Spleen (tissue), 11 donors: ENCODE measurements around the gene PDCD11. TPM values are rescaled to one million over a fixed set of nuclear protein-coding genes. Genes with fewer than 3 reads are reported as not detected.

Experiments
- DNase-seq: peaks from one replicate; pipeline ENCODE4 v3.0.0-alpha.2; 2020
- H3K27ac ChIP-seq, 8 donors: fragments of 200-600 bp; sonication (generic) in 7 of 8; 1 replicate in 4 of 8; 2 replicates in 4 of 8; pipeline versions ENCODE4 v1.5.0 to v1.8.0; 2016 to 2021; ENCODE audit warnings: inconsistent platforms in 4 of 8, mild to moderate bottlenecking in 4 of 8, moderate library complexity in 1 of 8
- H3K27me3 ChIP-seq, 7 donors: fragments of 200-600 bp; sonication (generic) in 6 of 7; replicated peaks in 1 of 7; 1 replicate in 4 of 7; 2 replicates in 3 of 7; pipeline versions ENCODE4 v1.5.0 to v1.8.0; 2016 to 2021; ENCODE audit warnings: inconsistent platforms in 3 of 7, mild to moderate bottlenecking in 1 of 7
- H3K36me3 ChIP-seq, 6 donors: fragments of 200-600 bp; sonication (generic) in 5 of 6; 1 replicate in 4 of 6; 2 replicates in 2 of 6; pipeline versions ENCODE4 v1.5.0 to v1.8.0; 2016 to 2021; ENCODE audit warnings: inconsistent platforms in 2 of 6
- H3K4me1 ChIP-seq, 6 donors: fragments of 200-600 bp; sonication (generic) in 5 of 6; 1 replicate in 3 of 6; 2 replicates in 3 of 6; pipeline versions ENCODE4 v1.5.0 to v1.8.0; 2016 to 2021; ENCODE audit warnings: inconsistent platforms in 3 of 6
- H3K4me3 ChIP-seq, 8 donors: fragments of 200-600 bp; sonication (generic) in 7 of 8; 1 replicate in 4 of 8; 2 replicates in 4 of 8; pipeline versions ENCODE4 v1.5.0 to v1.8.0; 2016 to 2021; ENCODE audit warnings: inconsistent platforms in 4 of 8, mild to moderate bottlenecking in 4 of 8, moderate library complexity in 2 of 8
- H3K9me3 ChIP-seq, 8 donors: fragments of 200-600 bp; sonication (generic) in 7 of 8; 1 replicate in 4 of 8; 2 replicates in 4 of 8; pipeline versions ENCODE4 v1.5.0 to v1.8.0; 2016 to 2021; ENCODE audit warnings: inconsistent platforms in 4 of 8
- POLR2A ChIP-seq, 3 donors: fragments of 450-650 bp; IDR thresholded peaks; one replicate each; pipeline ENCODE4 v1.5.1; 2017; ENCODE audit warnings: antibody characterized with exemption in 3 of 3, mild to moderate bottlenecking in 1 of 3
- POLR2AphosphoS5 ChIP-seq, 3 donors: sonication (generic); formaldehyde crosslinking; IDR thresholded peaks; one replicate each; pipeline ENCODE4 v1.5.1; 2017; ENCODE audit warnings: antibody characterized with exemption in 3 of 3
- WGBS, 5 donors: extraction: QIAGEN DNeasy Blood & Tissue Kit in 3 of 5; methylation state at CpG; one replicate each; pipeline versions ENCODE4 v1.1.5 to v1.1.7; 2013 to 2018; 5-methylcytosine and 5-hydroxymethylcytosine counted together
- intact Hi-C: fragments of 100-400 bp; cut with DNase I; formaldehyde crosslinking; loops from one replicate; pipeline ENCODE4 v1.15.0; 2023; ENCODE audit warnings: low total_unique reads
- polyA plus RNA-seq, 3 donors: library from polyadenylated mRNA; stranded (reverse); fragments of 200-250 nt; gene quantifications; one replicate each; pipeline ENCODE4 v1.2.1, GENCODE V29; 2013
- total RNA-seq, 7 donors: library from RNA; depleted of rRNA in 3 of 7; stranded (reverse); fragments of >200 nt in 3 of 7; fragmentation: NEBNext Ultra II Directional in 4 of 7; extraction: Animal tissue kit (Norgen Biotek cat#: 25700) in 4 of 7; gene quantifications; one replicate each; pipeline versions ENCODE4 v1.1.0 to v1.2.1, GENCODE V29; 2016 to 2021
- TF ChIP-seq, protein P1 (sequence below), 11 experiments: fragments of 200-600 bp in 7 of 11; fragments of 450-650 bp in 4 of 11; sonication (generic) in 4 of 11; IDR thresholded peaks in 8 of 11; conservative IDR thresholded peaks in 3 of 11; 1 replicate in 7 of 11; 2 replicates in 4 of 11; pipeline versions ENCODE4 v1.4.0 to v1.8.0; 2016 to 2021; ENCODE audit warnings: antibody characterized with exemption in 11 of 11, inconsistent platforms in 4 of 11, mild to moderate bottlenecking in 1 of 11
- donor health status: healthy with polysubstance abuse.
- donor health status: DM: no; HTN: no; CAD: no; lungs with moderate emphysema.
- donor health status: DM: no; HTN: no; CAD: no.
- donor health status: Bipolar disorder and iron deficiency.
- donor health status: healthy.
- donor health status: DM: no; HTN: no; CAD: no.
- donor health status: DM: yes; HTN: yes; CAD: no.

The PDCD11 gene
- total and polyA plus RNA-seq, 10 donors = 13.9 to 41.9 (median 22.7) TPM

DNA sequence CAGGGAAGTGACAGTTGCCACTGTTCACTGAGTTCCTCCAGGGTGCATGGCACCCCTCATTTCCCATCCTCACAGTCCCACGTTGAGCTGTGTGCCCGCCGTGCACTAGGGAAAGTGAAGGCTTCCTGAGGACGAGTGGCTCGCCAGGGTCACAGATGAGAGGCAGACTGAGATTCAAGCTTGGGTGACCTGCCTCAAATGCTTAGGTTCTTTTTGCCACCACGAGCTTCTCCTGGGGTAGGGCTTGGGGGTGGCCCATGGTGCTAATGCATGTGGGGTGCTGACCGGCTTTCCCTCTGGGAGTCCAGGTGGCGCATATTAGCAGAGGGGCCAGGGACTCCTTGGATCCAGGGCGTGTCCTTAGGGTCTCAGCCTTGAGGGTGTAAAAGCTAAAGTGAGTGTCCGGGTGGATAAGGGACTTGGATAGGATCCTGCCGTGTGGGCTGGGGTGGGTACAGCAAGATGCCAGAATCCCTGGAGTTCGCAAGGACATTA lies 53.8 kb downstream of the PDCD11 start:
- H3K36me3 ChIP-seq = peaks cover 0 to 54% (median 36%) of the 10 kb centered on the region in 6 donors
- H3K4me1 ChIP-seq = peaks cover 46 to 87% (median 75%) of the 10 kb centered on the region in 6 donors
- TF ChIP-seq POLR2AphosphoS5 (IDR thresholded peaks at IDR 0.05) (no peak), POLR2A (IDR thresholded peaks at IDR 0.05) (no peak)
- TF ChIP-seq, protein P1, sequence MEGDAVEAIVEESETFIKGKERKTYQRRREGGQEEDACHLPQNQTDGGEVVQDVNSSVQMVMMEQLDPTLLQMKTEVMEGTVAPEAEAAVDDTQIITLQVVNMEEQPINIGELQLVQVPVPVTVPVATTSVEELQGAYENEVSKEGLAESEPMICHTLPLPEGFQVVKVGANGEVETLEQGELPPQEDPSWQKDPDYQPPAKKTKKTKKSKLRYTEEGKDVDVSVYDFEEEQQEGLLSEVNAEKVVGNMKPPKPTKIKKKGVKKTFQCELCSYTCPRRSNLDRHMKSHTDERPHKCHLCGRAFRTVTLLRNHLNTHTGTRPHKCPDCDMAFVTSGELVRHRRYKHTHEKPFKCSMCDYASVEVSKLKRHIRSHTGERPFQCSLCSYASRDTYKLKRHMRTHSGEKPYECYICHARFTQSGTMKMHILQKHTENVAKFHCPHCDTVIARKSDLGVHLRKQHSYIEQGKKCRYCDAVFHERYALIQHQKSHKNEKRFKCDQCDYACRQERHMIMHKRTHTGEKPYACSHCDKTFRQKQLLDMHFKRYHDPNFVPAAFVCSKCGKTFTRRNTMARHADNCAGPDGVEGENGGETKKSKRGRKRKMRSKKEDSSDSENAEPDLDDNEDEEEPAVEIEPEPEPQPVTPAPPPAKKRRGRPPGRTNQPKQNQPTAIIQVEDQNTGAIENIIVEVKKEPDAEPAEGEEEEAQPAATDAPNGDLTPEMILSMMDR (IDR thresholded peaks at IDR 0.05 in 8 of 11, conservative IDR thresholded peaks at IDR 0.05 in 3 of 11) = no peak

DNA sequence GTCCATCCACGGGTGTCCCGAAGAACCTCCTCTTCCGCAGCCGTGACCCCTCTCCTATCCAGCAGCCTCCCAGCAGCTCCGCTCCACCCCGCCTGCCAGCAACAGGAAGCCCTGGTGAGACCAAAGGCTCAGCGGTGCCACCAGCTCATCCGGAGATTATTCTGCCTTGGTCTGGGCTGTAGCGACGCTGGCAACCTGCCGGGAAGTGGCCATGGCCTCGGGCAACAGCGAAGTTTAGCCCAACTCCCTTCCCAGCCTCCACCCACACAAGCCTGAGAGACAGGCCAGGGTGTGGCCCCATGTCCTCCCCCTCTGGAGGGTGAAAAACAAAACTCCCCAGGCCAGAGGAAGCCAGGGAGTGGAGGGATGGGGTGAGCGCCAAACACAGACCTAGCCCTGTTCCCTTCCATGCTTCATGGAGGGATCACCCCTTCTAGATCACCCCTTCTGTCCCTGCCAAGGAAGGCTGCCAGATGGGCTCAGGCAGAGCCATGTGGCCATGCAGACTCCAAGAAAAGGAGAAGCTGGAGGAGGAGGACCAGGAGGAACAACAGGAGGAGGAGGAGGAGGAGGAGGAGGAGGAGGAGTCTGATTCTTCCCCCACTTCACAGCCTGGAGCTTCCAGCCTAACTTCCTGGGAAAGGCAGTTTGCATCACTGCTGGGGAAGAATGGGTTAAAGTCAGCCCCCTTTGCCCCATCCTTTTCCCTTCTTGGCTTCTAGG lies 54.8 kb downstream of the PDCD11 start:
- Histone ChIP-seq H3K4me1 (peaks cover 42 to 78% (median 66%) of the 10 kb centered on the region in 6 donors), H3K27me3 (peaks cover 0 to 7% (median 0%) of the 10 kb centered on the region in 7 donors), H3K9me3 (no peaks in the 10 kb centered on the region), H3K27ac (peak overlapping the region; percentile 83 to 92 (median 90)), H3K36me3 (peaks cover 0 to 44% (median 28%) of the 10 kb centered on the region in 6 donors), H3K4me3 (peak overlapping the region; percentile 66 to 89 (median 82))
- peak; percentile 93 for DNase-seq
- TF ChIP-seq POLR2A (IDR thresholded peaks at IDR 0.05) = no peak
- TF ChIP-seq, protein P1 (IDR thresholded peaks at IDR 0.05 in 8 of 11, conservative IDR thresholded peaks at IDR 0.05 in 3 of 11) = no peak
- TF ChIP-seq POLR2AphosphoS5 (IDR thresholded peaks at IDR 0.05) = peak; percentile 80 to 91 (median 88)
- 3 to 20% (median 8%) methylated on average over 14 of the region's 14 CpGs for WGBS, 5 donors
- intact Hi-C loops = loop anchor here (5.0 kb wide), 1 partner anchor 34 kb away; no protein-coding TSS in a partner anchor

More for the DNA sequence above, 53.8 kb downstream of the PDCD11 start:
- Histone ChIP-seq H3K27ac (peak overlapping the region; percentile 53 to 92 (median 90)), H3K4me3 (peak overlapping the region in 7 of 8 donors; percentile 69 to 89 (median 82)), H3K27me3 (peaks cover 0 to 7% (median 0%) of the 10 kb centered on the region in 7 donors), H3K9me3 (no peaks in the 10 kb centered on the region)
- DNase-seq = no peak
- intact Hi-C loops = loop anchor here (5.0 kb wide), 1 partner anchor 33 kb away; no protein-coding TSS in a partner anchor
- WGBS, 5 donors = 62 to 85% (median 70%) methylated on average over 10 to 12 of the region's 12 CpGs

DNA sequence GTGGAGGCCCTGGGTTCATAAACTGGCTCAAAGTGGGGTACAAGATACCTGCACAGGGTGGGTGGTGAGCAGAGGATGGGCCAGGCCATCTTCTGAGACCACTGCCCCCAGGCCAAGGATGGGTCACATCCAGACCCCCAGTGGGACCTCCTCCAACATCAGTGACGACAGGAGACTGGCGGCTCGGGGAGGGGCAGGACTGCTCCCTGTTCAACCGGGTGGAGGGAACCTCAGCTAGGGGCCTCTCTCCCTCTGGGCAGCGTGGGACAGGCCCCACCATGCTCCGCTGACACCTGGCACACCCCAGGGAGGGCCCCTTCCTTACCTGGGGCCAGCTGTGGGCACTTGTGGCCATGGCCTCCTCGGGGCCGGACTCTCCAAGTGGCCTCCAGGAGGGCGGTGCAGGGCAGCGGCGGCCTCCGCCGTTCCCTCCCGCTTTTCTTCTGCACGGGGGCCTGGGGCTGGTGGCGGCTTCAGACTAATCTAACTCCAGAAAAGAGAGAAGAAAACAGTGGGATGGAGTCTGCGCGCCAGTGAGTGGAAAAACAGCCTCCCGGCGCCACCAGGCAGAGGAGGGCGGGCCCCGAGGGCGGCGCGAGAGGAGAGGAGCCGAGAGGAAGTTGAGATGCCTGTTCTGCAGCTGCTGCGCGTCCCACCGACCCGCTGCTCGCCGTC lies 55.5 kb downstream of the PDCD11 start, which contains the start of gene CALHM2:
TSS of gene CALHM2 (minus strand) at position 540 of the 675 bp plus-strand sequence. CDS start 2,429 bp downstream, outside the sequence.
- H3K9me3 ChIP-seq = no peaks in the 10 kb centered on the region
- H3K36me3 ChIP-seq = peaks cover 0 to 37% (median 21%) of the 10 kb centered on the region in 6 donors
- WGBS, 5 donors = 0 to 3% (median 1%) methylated on average over 25 to 32 of the region's 32 CpGs
- H3K27me3 ChIP-seq = peaks cover 0 to 7% (median 0%) of the 10 kb centered on the region in 7 donors
- peak within 1 kb of the TSS; percentile 83 to 92 (median 90) for H3K27ac ChIP-seq
- H3K4me3 ChIP-seq = peak within 1 kb of the TSS; percentile 66 to 89 (median 82)
- DNase-seq = peak; percentile 92
- intact Hi-C loops = loop anchor here (5.0 kb wide), 1 partner anchor 35 kb away; no protein-coding TSS in a partner anchor
- peaks cover 38 to 75% (median 62%) of the 10 kb centered on the region in 6 donors for H3K4me1 ChIP-seq
- TF ChIP-seq POLR2AphosphoS5 (IDR thresholded peaks at IDR 0.05) (peak; percentile 64 to 84 (median 80)), POLR2A (IDR thresholded peaks at IDR 0.05) (no peak)

DNA sequence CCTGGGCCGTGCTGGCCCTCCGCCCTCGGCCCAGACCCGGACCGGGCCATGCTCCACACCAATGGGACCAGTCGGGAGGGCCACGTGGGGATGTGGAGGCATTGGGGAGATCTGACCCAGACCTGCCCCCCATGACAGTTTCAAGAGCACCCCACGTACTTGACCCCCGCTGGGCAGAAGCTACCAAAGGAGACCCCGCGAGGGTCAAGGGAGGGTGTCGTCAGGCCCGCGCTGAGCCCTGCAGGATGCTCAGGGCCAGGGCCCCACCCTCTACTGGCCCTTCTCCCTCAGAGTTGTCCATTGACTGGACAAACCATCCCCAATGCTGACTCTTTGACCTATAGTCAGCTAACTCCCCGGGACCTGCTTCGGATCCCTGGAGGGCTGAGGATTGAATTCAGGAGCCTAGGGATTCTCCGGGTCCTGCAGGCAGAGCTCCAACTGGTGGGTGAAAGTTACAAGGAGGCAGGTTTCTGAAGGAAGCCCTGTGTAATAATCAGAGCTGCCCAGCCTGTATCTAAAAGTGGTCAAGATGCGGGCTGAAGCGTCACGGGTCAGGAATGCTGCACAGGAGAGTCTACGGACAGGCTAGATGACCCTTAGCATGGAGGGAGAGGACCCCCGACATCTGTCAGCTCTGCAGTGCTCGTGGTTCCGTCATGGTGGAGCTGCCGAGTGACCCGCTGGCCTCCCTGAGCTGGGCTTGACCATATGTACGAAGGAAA lies 56.2 kb downstream of the PDCD11 start:
- Histone ChIP-seq H3K27ac (peak overlapping the region; percentile 83 to 92 (median 90)), H3K27me3 (peaks cover 0 to 7% (median 0%) of the 10 kb centered on the region in 7 donors), H3K9me3 (no peaks in the 10 kb centered on the region), H3K4me3 (peak overlapping the region; percentile 66 to 89 (median 82)), H3K4me1 (peaks cover 31 to 68% (median 55%) of the 10 kb centered on the region in 6 donors), H3K36me3 (peaks cover 0 to 30% (median 14%) of the 10 kb centered on the region in 6 donors)
- WGBS, 5 donors = 32 to 53% (median 37%) methylated on average over 19 to 27 of the region's 27 CpGs
- intact Hi-C loops = loop anchor here (5.0 kb wide), 1 partner anchor 35 kb away; no protein-coding TSS in a partner anchor
- DNase-seq = no peak
- TF ChIP-seq, protein P1 (IDR thresholded peaks at IDR 0.05 in 8 of 11, conservative IDR thresholded peaks at IDR 0.05 in 3 of 11) = no peak
- TF ChIP-seq POLR2A (IDR thresholded peaks at IDR 0.05) (no peak), POLR2AphosphoS5 (IDR thresholded peaks at IDR 0.05) (no peak)
